A673 (cell line): ENCODE measurements around the gene WEE2. TPM values are rescaled to one million over a fixed set of nuclear protein-coding genes. Genes with fewer than 3 reads are reported as not detected.
A peak's percentile ranks its signal among the peaks of the same experiment; 100 is the strongest.

Source experiments
- BruUV-seq: library from RNA; stranded (reverse); fragments of 400-500 nt; replicated peaks from 2 replicates; lab custom pipeline; 2021; lab: Mats Ljungman, UMichigan
- CTCF ChIA-PET: fragments of 300-600 bp; sonication (Branson Sonifier 250); formaldehyde crosslinking; loops from one replicate; lab custom pipeline; 2022; ENCODE audit warnings: antibody characterized with exemption; lab: Charles Lee
- POLR2A ChIA-PET: fragments of 300-600 bp; sonication (Branson Sonifier 250); formaldehyde crosslinking; loops from one replicate; lab custom pipeline; 2022; ENCODE audit warnings: antibody characterized with exemption; ENCODE audit not compliant: low non-redundant PET; lab: Charles Lee
- DNase-seq: peaks from one replicate; pipeline ENCODE4 v3.0.0-alpha.2; 2015; ENCODE audit warnings: low spot score
- H3K27ac ChIP-seq: fragments of 200-600 bp; sonication (generic); 2 replicates; pipeline ENCODE4 v1.5.1; 2016; ENCODE audit warnings: mixed run types, low read depth, mild to moderate bottlenecking, mixed read lengths, antibody characterized with exemption, low read length; ENCODE audit not compliant: poor library complexity, severe bottlenecking
- H3K27me3 ChIP-seq: fragments of 200-600 bp; sonication (generic); replicated peaks from 2 replicates; pipeline ENCODE4 v1.6.1; 2017; ENCODE audit warnings: mixed run types, low read depth, mild to moderate bottlenecking, mixed read lengths, antibody characterized with exemption, low read length; ENCODE audit not compliant: insufficient read depth, poor library complexity
- H3K36me3 ChIP-seq: fragments of 200-600 bp; sonication (generic); 2 replicates; pipeline ENCODE4 v1.6.1; 2016; ENCODE audit warnings: mixed run types, mild to moderate bottlenecking, mixed read lengths, antibody characterized with exemption, low read length; ENCODE audit not compliant: insufficient read depth, poor library complexity, severe bottlenecking
- H3K4me1 ChIP-seq: fragments of 200-600 bp; sonication (generic); 2 replicates; pipeline ENCODE4 v1.6.1; 2017; ENCODE audit warnings: mixed run types, mild to moderate bottlenecking, mixed read lengths, antibody characterized with exemption, low read length; ENCODE audit not compliant: insufficient read depth, poor library complexity, severe bottlenecking
- H3K4me3 ChIP-seq: fragments of 200-600 bp; sonication (generic); 2 replicates; pipeline ENCODE4 v1.5.1; 2016; ENCODE audit warnings: low read depth, mixed run types, mild to moderate bottlenecking, mixed read lengths, low read length; ENCODE audit not compliant: poor library complexity, severe bottlenecking
- H3K9me3 ChIP-seq: fragments of 200-600 bp; sonication (generic); 2 replicates; pipeline ENCODE4 v1.6.1; 2016; ENCODE audit warnings: mixed run types, low read depth, mild to moderate bottlenecking, mixed read lengths, antibody characterized with exemption, low read length; ENCODE audit not compliant: poor library complexity, severe bottlenecking
- CTCF ChIP-seq: fragments of 300-800, 200-600 bp; sonication (generic); conservative IDR thresholded peaks from 2 replicates; pipeline ENCODE4 v1.5.1; 2017; ENCODE audit warnings: low read depth, mild to moderate bottlenecking, antibody characterized with exemption, low read length, moderate library complexity, mixed read lengths
- EZH2 ChIP-seq: fragments of 200-600 bp; sonication (generic); IDR thresholded peaks from 2 replicates; pipeline ENCODE4 v1.6.1; 2017; ENCODE audit warnings: borderline replicate concordance, low read depth, mild to moderate bottlenecking, mixed read lengths, antibody characterized with exemption, low read length; ENCODE audit not compliant: poor library complexity, severe bottlenecking
- intact Hi-C: fragments of 100-400 bp; cut with micrococcal nuclease; formaldehyde crosslinking; loops from one replicate; pipeline ENCODE4 v1.10.0; 2022; ENCODE audit not compliant: unreplicated experiment
- total RNA-seq: library from RNA; stranded (reverse); gene quantifications from 2 replicates; pipeline ENCODE4 v1.2.3, GENCODE V29; 2021

The WEE2 gene
- total RNA-seq, 1 experiment from 2014 or later: 0.09 TPM

GRCh38 chr7:141702047-141702567 is 6.0 kb upstream of the WEE2 start, which contains the start of gene DENND11:
DENND11 (minus strand) TSS chr7:141702166; CDS start chr7:141702153, 13 bp downstream.
- intact Hi-C loops: loop anchor here (5.0 kb wide), 1 partner anchor 35 kb away; the partner anchor contains the start of gene SSBP1
- Histone ChIP-seq H3K4me3 (peak within 1 kb of the TSS; percentile 87), H3K36me3 (no peaks in the 10 kb centered on the region), H3K27ac (peak within 1 kb of the TSS; percentile 61), H3K27me3 (no peaks in the 10 kb centered on the region), H3K9me3 (no peaks in the 10 kb centered on the region), H3K4me1 (peaks cover 6% of the 10 kb centered on the region)
- DNase-seq: peak; percentile 61
- POLR2A ChIA-PET: no interaction called here
- no TSS peak for BruUV-seq
- TF ChIP-seq EZH2 (no peak), CTCF (no peak)
- CTCF ChIA-PET: no interaction called here

- H3K27ac ChIP-seq: no peak overlapping the region
- POLR2A ChIA-PET: no interaction called here
- peaks cover 6% of the 10 kb centered on the region for H3K4me1 ChIP-seq
- no peak overlapping the region for H3K4me3 ChIP-seq
- CTCF ChIA-PET: no interaction called here
- BruUV-seq: no TSS peak
- TF ChIP-seq EZH2: no peak
- TF ChIP-seq CTCF: no peak
- H3K36me3 ChIP-seq: no peaks in the 10 kb centered on the region
- no peak for DNase-seq
- intact Hi-C loops: loop anchor here (5.0 kb wide), 1 partner anchor 34 kb away; the partner anchor contains the start of gene SSBP1
- H3K9me3 ChIP-seq: no peaks in the 10 kb centered on the region
- no peaks in the 10 kb centered on the region for H3K27me3 ChIP-seq
These were observed 5.3 kb upstream of the WEE2 start for GRCh38 chr7:141702892-141703291.

GRCh38 chr7:141704112-141704511 is 4.0 kb upstream of the WEE2 start:
- ChIA-PET CTCF (no interaction called here), POLR2A (no interaction called here)
- Histone ChIP-seq H3K9me3 (no peaks in the 10 kb centered on the region), H3K4me1 (peaks cover 6% of the 10 kb centered on the region), H3K27ac (no peak overlapping the region), H3K36me3 (no peaks in the 10 kb centered on the region), H3K27me3 (no peaks in the 10 kb centered on the region), H3K4me3 (no peak overlapping the region)
- no peak for TF ChIP-seq EZH2
- no peak for TF ChIP-seq CTCF
- BruUV-seq: no TSS peak
- no peak for DNase-seq
- intact Hi-C loops: loop anchor here (5.0 kb wide), 1 partner anchor 33 kb away; the partner anchor contains the start of gene SSBP1
